Natural killer cell (primary cell): Measurements from ENCODE around the gene SH3BP1. TPM values are rescaled to one million over a fixed set of nuclear protein-coding genes. Genes with fewer than 3 reads are reported as not detected.
A peak's percentile ranks its signal among the peaks of the same experiment; 100 is the strongest.

ENCODE experiments used
- ATAC-seq, 3 donors: fragments of 150-1000 bp in 2 of 3; fragments of 200-7000 bp in 1 of 3; cut with Tn5 transposase; 1 replicate in 1 of 3; 2 replicates in 2 of 3; pipeline ENCODE4 v1.10.0; 2021; ENCODE audit warnings: mild to moderate bottlenecking in 2 of 3, moderate library complexity in 2 of 3
- DNase-seq, 2 donors: peaks; one replicate each; pipeline versions ENCODE4 v3.0.0 to v3.0.0-alpha.2; 2013 to 2021; ENCODE audit warnings: mixed read lengths in 1 of 2
- H3K27ac ChIP-seq: one replicate; pipeline ENCODE4 v1.5.1; 2013; ENCODE audit warnings: mild to moderate bottlenecking, low read length
- H3K27me3 ChIP-seq: one replicate; pipeline ENCODE4 v1.6.1; 2013; ENCODE audit warnings: low read length; ENCODE audit not compliant: control insufficient read depth, insufficient read depth
- H3K36me3 ChIP-seq: one replicate; pipeline ENCODE4 v1.6.1; 2013; ENCODE audit warnings: low read length; ENCODE audit not compliant: control insufficient read depth, insufficient read depth
- H3K4me1 ChIP-seq: one replicate; pipeline ENCODE4 v1.6.1; 2013; ENCODE audit warnings: low read length; ENCODE audit not compliant: control insufficient read depth, insufficient read depth
- H3K4me3 ChIP-seq: one replicate; pipeline ENCODE4 v1.5.1; 2013; ENCODE audit warnings: low read length
- H3K9me3 ChIP-seq: one replicate; pipeline ENCODE4 v1.6.1; 2013; ENCODE audit warnings: low read length; ENCODE audit not compliant: control insufficient read depth, insufficient read depth
- H3K27ac Mint-ChIP-seq, 2 donors: one replicate each; pipeline ENCODE4 v1.8.0; 2022; ENCODE audit warnings: mild to moderate bottlenecking in 2 of 2, mixed read lengths in 2 of 2, moderate library complexity in 1 of 2
- H3K27me3 Mint-ChIP-seq, 2 donors: one replicate each; pipeline ENCODE4 v1.8.0; 2022; ENCODE audit warnings: low read depth in 2 of 2, mixed read lengths in 2 of 2
- H3K36me3 Mint-ChIP-seq: one replicate; pipeline ENCODE4 v1.8.0; 2022; ENCODE audit warnings: mixed read lengths
- H3K4me1 Mint-ChIP-seq, 2 donors: one replicate each; pipeline ENCODE4 v1.8.0; 2022; ENCODE audit warnings: mixed read lengths in 2 of 2
- H3K4me3 Mint-ChIP-seq: one replicate; pipeline ENCODE4 v1.8.0; 2022; ENCODE audit warnings: mild to moderate bottlenecking, moderate library complexity, mixed read lengths
- H3K9me3 Mint-ChIP-seq, 2 donors: one replicate each; pipeline ENCODE4 v1.8.0; 2022; ENCODE audit warnings: mixed read lengths in 2 of 2
- WGBS: methylation state at CpG from one replicate; pipeline ENCODE4 v1.1.7; 2013; ENCODE audit warnings: missing lambda C conversion rate; ENCODE audit not compliant: insufficient coverage; 5-methylcytosine and 5-hydroxymethylcytosine counted together
- intact Hi-C: fragments of 100-400 bp; cut with micrococcal nuclease; formaldehyde crosslinking; loops from one replicate; pipeline ENCODE4 v1.14.2; 2022
- total RNA-seq, 4 donors: library from RNA; stranded (reverse); fragments of 120-200 nt in 1 of 4; gene quantifications; one replicate each; pipeline versions ENCODE4 v1.2.3 to v1.2.4, GENCODE V29; 2013 to 2022
- TF ChIP-seq, protein P1 (sequence below): fragments of 200-600 bp; IDR thresholded peaks from one replicate; pipeline ENCODE4 v1.8.0; 2022; ENCODE audit warnings: antibody characterized with exemption

The SH3BP1 gene
- total RNA-seq, 3 donors from 2014 or later (not counting 1 experiment from before 2014, with no cell fraction given) = 163 to 189 (median 163) TPM

DNA sequence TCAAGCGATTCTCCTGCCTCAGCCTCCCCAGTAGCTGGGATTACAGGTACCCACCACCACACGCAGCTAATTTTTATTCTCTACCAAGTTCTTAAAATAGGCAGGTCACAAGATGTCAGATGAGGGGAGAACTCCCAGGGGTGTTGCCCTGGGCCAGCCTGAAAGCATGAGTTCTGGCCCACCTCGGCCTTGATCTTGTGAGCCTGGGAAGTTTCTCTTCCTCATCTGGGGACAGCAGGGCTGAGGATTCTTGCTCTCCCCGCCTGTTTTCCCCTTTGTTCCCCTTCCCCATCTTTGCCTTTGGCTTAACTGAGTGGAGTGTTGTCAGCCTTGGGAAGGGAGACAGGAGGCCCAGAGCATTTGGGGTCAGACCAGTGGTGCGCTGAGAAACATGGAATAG lies 22.6 kb downstream of the SH3BP1 start:
- Histone ChIP-seq H3K9me3 (no peaks in the 10 kb centered on the region), H3K27me3 (no peaks in the 10 kb centered on the region), H3K4me1 (peaks cover 45% of the 10 kb centered on the region), H3K4me3 (no peak overlapping the region), H3K36me3 (peaks cover 6% of the 10 kb centered on the region), H3K27ac (peak overlapping the region; percentile 28)
- DNase-seq (no peak), ATAC-seq (no peak)
- H3K9me3 Mint-ChIP-seq = no peaks in the 10 kb centered on the region
- intact Hi-C loops = no loop called here
- H3K4me1 Mint-ChIP-seq = peaks cover 48 to 49% of the 10 kb centered on the region in 2 donors
- H3K36me3 Mint-ChIP-seq = no peaks in the 10 kb centered on the region
- H3K4me3 Mint-ChIP-seq = no peak overlapping the region
- H3K27me3 Mint-ChIP-seq = no peaks in the 10 kb centered on the region
- TF ChIP-seq, protein P1, sequence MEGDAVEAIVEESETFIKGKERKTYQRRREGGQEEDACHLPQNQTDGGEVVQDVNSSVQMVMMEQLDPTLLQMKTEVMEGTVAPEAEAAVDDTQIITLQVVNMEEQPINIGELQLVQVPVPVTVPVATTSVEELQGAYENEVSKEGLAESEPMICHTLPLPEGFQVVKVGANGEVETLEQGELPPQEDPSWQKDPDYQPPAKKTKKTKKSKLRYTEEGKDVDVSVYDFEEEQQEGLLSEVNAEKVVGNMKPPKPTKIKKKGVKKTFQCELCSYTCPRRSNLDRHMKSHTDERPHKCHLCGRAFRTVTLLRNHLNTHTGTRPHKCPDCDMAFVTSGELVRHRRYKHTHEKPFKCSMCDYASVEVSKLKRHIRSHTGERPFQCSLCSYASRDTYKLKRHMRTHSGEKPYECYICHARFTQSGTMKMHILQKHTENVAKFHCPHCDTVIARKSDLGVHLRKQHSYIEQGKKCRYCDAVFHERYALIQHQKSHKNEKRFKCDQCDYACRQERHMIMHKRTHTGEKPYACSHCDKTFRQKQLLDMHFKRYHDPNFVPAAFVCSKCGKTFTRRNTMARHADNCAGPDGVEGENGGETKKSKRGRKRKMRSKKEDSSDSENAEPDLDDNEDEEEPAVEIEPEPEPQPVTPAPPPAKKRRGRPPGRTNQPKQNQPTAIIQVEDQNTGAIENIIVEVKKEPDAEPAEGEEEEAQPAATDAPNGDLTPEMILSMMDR = no peak
- 84% methylated on average over 4 of the region's 5 CpGs for WGBS
- peak overlapping the region in 1 of 2 donors; percentile 24 for H3K27ac Mint-ChIP-seq

DNA sequence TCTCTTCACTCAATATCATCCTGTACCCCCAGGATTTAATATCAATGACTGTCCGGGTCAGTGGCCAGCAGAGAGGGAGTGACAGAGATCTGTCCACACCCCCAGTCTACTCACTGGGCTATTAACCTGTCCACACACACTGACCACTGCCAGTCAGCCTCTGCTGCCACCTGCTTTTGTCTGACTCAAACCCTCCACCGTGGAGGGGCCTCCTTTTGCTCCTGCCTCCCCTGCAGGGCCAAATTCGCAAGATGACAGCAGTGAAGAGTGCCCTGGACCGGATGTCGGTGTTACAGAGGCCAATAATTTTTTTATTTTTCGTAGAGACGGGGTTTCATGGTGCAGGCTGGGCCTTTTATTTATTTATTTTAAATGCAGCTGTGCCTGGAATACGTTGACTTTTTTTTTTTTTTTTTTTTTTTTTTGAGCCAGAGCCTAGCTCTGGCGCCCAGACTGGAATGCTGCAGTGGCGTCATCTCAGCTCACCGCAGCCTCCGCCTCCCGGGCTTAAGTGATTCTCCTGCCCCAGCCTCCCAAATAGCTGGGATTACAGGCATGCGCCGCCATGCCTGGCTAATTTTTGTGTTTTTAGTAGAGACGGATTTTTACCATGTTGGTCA lies 24.2 kb downstream of the SH3BP1 start:
- intact Hi-C loops = no loop called here
- Histone ChIP-seq H3K27me3 (no peaks in the 10 kb centered on the region), H3K27ac (no peak overlapping the region), H3K4me1 (peaks cover 37% of the 10 kb centered on the region), H3K9me3 (no peaks in the 10 kb centered on the region), H3K36me3 (peaks cover 6% of the 10 kb centered on the region), H3K4me3 (no peak overlapping the region)
- Mint-ChIP-seq H3K36me3 (no peaks in the 10 kb centered on the region), H3K27ac (no peak overlapping the region), H3K4me1 (peaks cover 37 to 39% of the 10 kb centered on the region in 2 donors), H3K4me3 (no peak overlapping the region), H3K9me3 (no peaks in the 10 kb centered on the region), H3K27me3 (no peaks in the 10 kb centered on the region)
- no peak for DNase-seq
- ATAC-seq = no peak
- TF ChIP-seq, protein P1 = no peak
- WGBS = 92% methylated on average over 16 of the region's 16 CpGs

DNA sequence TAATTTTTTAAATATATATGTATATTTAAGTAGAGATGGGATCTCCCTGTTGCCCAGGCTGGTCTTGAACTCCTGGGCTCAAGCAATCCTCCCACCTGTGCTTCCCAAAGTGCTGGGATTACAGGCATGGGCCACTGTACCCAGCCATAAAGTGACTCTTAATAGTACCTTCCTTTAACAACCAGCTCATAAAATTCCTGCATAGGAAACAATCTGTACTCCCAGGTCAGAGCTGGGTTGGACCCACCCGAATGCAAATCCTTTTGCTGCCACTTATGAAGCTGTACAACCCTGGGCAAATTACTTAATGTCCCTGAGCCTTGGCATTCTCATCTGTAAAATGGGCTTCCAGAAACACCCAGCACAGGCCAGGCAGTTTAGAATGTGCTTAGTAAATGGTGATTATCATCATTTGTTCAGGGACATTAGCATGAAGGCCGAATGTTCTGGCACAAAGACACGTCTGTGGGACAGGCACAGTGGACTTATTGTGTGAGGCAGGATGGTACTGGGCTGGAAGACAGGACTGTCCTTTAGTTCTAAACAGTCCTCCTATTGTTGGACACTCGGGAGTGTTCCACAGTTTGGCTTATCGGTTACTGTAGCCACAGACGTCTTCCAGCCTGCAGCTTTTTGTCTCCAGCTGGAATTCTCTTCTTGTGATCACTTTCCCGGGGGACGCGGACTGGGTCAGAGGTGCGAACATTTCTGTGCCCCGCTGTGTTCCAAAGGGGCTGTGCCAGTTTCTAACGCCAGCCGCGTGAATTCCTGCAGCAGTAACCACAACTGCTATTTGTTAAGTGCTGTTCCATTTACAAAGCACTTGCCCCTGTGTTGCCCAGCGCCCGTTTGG lies 25.0 kb downstream of the SH3BP1 start:
- Histone ChIP-seq H3K27ac (no peak overlapping the region), H3K4me3 (no peak overlapping the region), H3K27me3 (no peaks in the 10 kb centered on the region), H3K36me3 (peaks cover 6% of the 10 kb centered on the region), H3K9me3 (no peaks in the 10 kb centered on the region), H3K4me1 (peaks cover 32% of the 10 kb centered on the region)
- 90% methylated on average over 16 of the region's 16 CpGs for WGBS
- H3K4me3 Mint-ChIP-seq = no peak overlapping the region
- no peaks in the 10 kb centered on the region for H3K27me3 Mint-ChIP-seq
- H3K36me3 Mint-ChIP-seq = no peaks in the 10 kb centered on the region
- no peaks in the 10 kb centered on the region for H3K9me3 Mint-ChIP-seq
- ATAC-seq = no peak
- intact Hi-C loops = no loop called here
- peaks cover 33 to 36% of the 10 kb centered on the region in 2 donors for H3K4me1 Mint-ChIP-seq
- no peak overlapping the region for H3K27ac Mint-ChIP-seq
- TF ChIP-seq, protein P1 = no peak
- DNase-seq = no peak
